GM21367 (cell line): ENCODE measurements around the gene TOR1A.
"Not testable (repeated sequence)": the region's sequence is repeated elsewhere in the genome, so short reads cannot be mapped to it uniquely, and the experiment has no call there.

ENCODE experiments used
- ATAC-seq: cut with Tn5 transposase; IDR thresholded peaks from one replicate; pipeline ENCODE4 v1.9.1; 2021; ENCODE audit not compliant: unreplicated experiment

The TOR1A gene

GRCh38 chr9:129784970-129785369 is 39.0 kb downstream of the TOR1A start:
- ATAC-seq, result not testable (repeated sequence)

GRCh38 chr9:129783516-129784361 is 40.2 kb downstream of the TOR1A start:
- no peak for ATAC-seq

- no peak for ATAC-seq
These were observed 42.0 kb downstream of the TOR1A start for GRCh38 chr9:129781981-129782380.

- ATAC-seq, result no peak
These were observed 42.8 kb downstream of the TOR1A start for GRCh38 chr9:129781131-129781530.

- ATAC-seq, result no peak
These were observed 44.3 kb downstream of the TOR1A start for GRCh38 chr9:129779560-129780190.

- ATAC-seq, result no peak
These were observed 45.5 kb downstream of the TOR1A start for GRCh38 chr9:129778469-129778868.

GRCh38 chr9:129777769-129778130 is 46.2 kb downstream of the TOR1A start:
- no peak for ATAC-seq

- ATAC-seq, result no peak
These were observed 46.8 kb downstream of the TOR1A start for GRCh38 chr9:129776938-129777768.

GRCh38 chr9:129776566-129776937 is 47.4 kb downstream of the TOR1A start:
- ATAC-seq, result no peak

GRCh38 chr9:129776096-129776495 is 47.8 kb downstream of the TOR1A start:
- not testable (repeated sequence) for ATAC-seq

- no peak for ATAC-seq
These were observed 48.5 kb downstream of the TOR1A start for GRCh38 chr9:129775448-129775798.

- no peak for ATAC-seq
These were observed 49.0 kb downstream of the TOR1A start for GRCh38 chr9:129774791-129775447.

- ATAC-seq, result no peak
These were observed 50.5 kb downstream of the TOR1A start for GRCh38 chr9:129773262-129774048.

GRCh38 chr9:129770741-129771140 is 53.2 kb downstream of the TOR1A start:
- no peak for ATAC-seq

GRCh38 chr9:129769669-129770068 is 54.3 kb downstream of the TOR1A start:
- no peak for ATAC-seq

- ATAC-seq, result no peak
These were observed 55.5 kb downstream of the TOR1A start for GRCh38 chr9:129768486-129768885.

GRCh38 chr9:129765764-129766317 is 58.1 kb downstream of the TOR1A start:
- no peak for ATAC-seq

- no peak for ATAC-seq
These were observed 60.7 kb downstream of the TOR1A start for GRCh38 chr9:129762985-129763926.
